ENCODE measurements around the gene RIPOR1.

- TF ChIP-seq USF2 (IDR thresholded peaks at IDR 0.05; ENCODE audit: low read depth, low read length) (no peak), CTCF (conservative IDR thresholded peaks at IDR 0.05; ENCODE audit: low read depth, low read length) (no peak), RAD21 (IDR thresholded peaks at IDR 0.05; ENCODE audit: low read length) (no peak), FOS (IDR thresholded peaks at IDR 0.05; ENCODE audit: low read depth, low read length) (no peak), MAFK (IDR thresholded peaks at IDR 0.05; ENCODE audit: low read depth, low read length) (no peak), RFX5 (IDR thresholded peaks at IDR 0.05; ENCODE audit: low read depth, low read length) (no peak), BHLHE40 (IDR thresholded peaks at IDR 0.05; ENCODE audit: low read depth, low read length) (no peak), POLR2A (IDR thresholded peaks at IDR 0.05; ENCODE audit: low read depth, low read length) (no peak), RCOR1 (IDR thresholded peaks at IDR 0.05; ENCODE audit: insufficient replicate concordance, low read length) (no peak), SMC3 (IDR thresholded peaks at IDR 0.05; ENCODE audit: low read depth, low read length) (no peak)
Measured at GRCh38 chr16:67555795-67556212, 27.2 kb downstream of the RIPOR1 start.

Measured in IMR-90 (cell line).